GM12875 (cell line): ENCODE measurements around the gene PNMT.

Experiments
- H3K4me3 ChIP-seq: one replicate; pipeline ENCODE4 v1.5.1; 2011; ENCODE audit warnings: low read depth, low read length, control low read depth
- TF ChIP-seq, protein P1 (sequence below): IDR thresholded peaks from 2 replicates; pipeline ENCODE4 v1.5.1; 2011; ENCODE audit warnings: low read depth, mild to moderate bottlenecking, control low read depth, inconsistent platforms, low read length, moderate library complexity, borderline replicate concordance; ENCODE audit not compliant: insufficient read depth

The PNMT gene

GRCh38 chr17:39677072-39677471 lies 8.8 kb downstream of the PNMT start:
- TF ChIP-seq, protein P1, sequence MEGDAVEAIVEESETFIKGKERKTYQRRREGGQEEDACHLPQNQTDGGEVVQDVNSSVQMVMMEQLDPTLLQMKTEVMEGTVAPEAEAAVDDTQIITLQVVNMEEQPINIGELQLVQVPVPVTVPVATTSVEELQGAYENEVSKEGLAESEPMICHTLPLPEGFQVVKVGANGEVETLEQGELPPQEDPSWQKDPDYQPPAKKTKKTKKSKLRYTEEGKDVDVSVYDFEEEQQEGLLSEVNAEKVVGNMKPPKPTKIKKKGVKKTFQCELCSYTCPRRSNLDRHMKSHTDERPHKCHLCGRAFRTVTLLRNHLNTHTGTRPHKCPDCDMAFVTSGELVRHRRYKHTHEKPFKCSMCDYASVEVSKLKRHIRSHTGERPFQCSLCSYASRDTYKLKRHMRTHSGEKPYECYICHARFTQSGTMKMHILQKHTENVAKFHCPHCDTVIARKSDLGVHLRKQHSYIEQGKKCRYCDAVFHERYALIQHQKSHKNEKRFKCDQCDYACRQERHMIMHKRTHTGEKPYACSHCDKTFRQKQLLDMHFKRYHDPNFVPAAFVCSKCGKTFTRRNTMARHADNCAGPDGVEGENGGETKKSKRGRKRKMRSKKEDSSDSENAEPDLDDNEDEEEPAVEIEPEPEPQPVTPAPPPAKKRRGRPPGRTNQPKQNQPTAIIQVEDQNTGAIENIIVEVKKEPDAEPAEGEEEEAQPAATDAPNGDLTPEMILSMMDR = no peak
- H3K4me3 ChIP-seq = no peak overlapping the region

DNA sequence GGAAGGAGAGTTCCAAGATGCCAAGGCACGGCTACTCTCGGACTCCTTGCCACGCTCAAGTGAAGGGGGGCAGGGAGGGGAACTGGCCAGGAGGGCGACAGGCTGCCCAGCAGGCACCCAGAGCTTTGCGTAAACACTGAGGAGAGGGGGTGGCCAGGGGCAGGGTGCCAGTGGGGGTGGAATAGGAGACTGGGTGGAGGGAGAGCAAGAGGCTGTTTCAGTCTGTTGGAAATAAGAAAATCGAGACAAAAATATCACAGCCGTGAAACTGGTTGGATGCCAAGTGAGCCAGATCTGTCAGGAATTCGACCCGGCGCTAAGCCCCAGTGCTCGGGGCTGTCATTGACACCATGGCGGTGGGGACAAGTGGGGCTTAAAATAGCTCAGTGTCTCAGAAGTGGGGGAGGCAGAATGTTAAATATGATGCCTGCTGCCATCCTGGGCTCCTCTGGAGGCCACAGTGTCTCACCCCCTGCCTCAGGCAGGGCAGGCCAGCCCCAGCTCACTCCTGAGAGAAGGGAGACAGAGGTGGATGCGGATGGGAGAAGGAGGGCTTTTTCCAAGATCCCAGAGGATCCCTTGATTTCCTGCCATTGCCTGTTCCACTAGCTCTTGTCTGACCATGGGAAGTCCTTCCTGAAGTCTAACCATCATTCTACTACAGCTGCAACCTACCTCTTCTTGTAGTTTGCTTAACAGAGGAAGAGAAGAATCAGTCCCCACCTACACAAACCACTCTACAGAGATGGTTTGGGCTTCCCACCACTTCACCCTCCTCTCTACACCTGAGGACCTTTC lies 9.5 kb downstream of the PNMT start:
- TF ChIP-seq, protein P1 = no peak
- H3K4me3 ChIP-seq = no peak overlapping the region

DNA sequence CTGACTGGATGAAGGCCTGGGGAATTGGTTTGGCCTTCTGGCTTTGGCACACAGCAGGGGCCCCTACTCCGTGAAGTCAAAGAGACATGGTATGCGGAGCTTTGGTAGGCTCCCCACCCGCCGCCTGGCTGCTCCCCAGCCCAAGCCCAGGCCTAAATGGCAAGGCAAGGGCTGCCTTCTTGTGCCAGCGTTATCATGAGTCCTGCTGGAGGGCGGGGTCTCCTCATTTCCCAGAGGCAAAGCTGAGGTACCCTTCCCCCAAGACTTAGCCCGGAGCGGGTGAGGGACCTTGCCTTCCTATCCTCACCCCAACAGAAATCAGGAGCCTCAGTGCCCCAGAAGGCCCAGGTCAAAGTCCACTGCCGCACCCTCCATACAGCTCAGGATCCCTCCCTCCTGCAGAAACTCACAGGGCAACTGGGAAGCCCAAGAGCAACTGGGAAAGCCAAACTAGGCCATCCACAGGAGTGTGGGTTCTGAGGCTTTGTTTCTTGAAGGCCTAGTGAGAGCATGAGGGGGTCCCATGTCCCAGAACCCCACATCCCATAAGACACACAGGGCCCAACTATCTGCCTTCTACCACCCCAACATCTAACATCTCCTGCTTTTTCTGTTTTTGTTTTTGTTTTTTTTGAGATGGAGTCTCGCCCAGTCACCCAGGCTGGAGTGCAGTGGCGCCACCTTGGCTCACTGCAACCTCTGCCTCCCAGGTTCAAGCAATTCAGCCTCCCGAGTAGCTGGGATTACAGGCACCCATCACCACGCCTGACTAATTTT lies 10.3 kb downstream of the PNMT start:
- TF ChIP-seq, protein P1 = no peak
- no peak overlapping the region for H3K4me3 ChIP-seq

DNA sequence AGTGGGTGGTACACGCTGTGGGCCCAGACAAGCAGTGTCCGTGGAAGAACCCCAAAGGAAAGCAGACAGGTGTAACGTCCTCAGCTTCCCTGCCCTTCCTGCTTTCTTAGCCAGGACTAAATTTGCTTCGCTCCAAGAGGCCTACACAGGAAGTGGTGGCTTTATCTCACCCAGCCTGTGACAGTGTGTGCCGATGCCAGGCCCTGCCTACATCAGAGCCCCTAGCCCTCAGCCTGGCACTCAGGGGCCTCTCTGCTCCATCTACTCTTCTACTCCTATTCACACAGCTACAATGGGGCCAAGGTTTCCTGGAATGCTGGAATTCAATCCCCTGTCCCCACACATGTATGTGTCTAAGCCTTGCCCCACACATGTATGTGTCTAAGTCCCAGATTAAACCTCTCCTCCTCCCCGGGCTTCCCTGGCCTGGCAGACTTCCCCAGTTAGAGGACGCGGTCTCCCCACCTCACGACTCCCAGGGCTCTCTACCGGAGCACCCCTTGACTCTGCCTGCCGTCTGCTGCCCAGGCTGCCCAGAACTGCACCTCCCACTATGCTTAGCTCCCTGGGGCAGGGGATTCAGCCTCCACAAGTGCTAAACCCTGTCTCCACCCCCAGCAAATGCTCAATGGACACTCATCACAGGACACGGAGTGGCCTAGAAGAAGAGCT lies 11.4 kb downstream of the PNMT start:
- TF ChIP-seq, protein P1 = no peak
- H3K4me3 ChIP-seq = no peak overlapping the region

DNA sequence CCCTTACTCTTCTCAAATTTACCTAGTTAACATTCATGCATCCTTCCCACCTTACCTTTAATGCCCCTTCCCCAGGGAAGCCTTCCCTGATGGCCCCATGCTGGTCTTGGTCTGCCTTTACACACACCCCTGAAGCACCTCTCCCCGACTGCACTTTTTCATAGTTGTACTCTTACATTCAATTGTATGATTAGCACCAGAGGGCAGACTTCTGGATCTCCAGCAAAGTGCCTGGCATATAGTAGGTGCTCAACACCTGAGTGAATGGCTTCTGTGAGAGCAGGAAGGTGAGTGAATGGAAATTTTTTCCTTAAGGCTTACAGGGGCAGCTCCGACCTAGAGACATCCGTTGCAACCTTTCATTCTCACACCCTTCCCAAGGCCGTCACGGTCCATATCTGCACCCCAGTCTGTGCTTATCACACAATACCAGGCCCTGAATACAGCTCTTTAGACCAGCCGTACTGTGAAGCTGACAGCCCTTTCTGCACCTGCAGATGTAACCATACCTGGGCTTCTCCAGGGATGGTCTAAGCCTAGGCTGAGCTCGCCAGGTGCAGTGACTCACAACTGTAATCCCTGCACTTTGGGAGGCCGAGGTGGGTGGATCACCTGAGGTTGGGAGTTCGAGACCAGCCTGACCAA lies 15.2 kb downstream of the PNMT start:
- H3K4me3 ChIP-seq = no peak overlapping the region
- TF ChIP-seq, protein P1 = no peak

DNA sequence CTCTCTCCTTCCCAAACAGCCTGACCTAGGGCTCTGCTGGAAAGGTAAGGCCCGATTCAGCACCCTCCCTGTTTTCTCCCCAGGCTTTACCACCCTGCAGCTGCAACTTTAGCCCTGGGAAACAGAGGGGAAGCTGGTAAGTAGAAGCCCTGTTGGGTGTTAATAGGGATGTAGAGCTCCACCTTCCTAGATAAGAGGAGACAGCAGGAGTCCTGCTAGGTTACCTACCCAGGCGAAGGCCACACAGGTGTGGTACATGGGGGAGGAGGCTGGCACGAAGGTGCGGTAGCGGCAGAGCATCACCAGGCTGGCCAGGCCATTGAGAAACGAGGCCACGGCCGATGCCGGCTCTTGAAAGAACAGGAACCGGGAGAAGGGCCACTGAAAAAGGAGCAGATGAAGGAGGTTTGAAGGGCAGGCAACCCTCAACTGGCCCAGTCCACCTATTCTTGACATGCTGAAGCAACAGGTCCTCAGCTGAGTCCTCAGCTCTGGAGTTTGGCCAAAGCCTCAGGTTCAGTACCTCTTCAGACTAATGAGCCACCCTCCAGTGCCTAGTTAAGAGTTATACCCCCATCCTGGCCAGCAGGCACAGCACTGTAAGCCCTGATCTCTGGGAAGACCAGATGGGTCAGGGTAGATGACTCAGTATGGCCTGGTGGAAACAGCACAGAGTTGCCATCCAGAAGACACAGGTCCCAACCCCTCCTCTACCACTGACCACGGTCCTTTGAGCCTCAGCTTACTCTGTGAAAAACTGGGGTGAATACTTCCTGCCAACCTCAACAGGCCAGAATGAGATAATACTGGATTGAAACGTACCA lies 16.3 kb downstream of the PNMT start:
- TF ChIP-seq, protein P1 = no peak
- H3K4me3 ChIP-seq = no peak overlapping the region
